DOHH2 (cell line): Measurements from ENCODE around the gene CRADD.

Experiments
- H3F3A ChIP-seq: fragments of 200-600 bp; sonication (generic), shearing (Covaris generic); 2 replicates; pipeline ENCODE4 v1.6.0; 2016; ENCODE audit warnings: antibody characterized with exemption, mild to moderate bottlenecking; ENCODE audit not compliant: control insufficient read depth, insufficient read depth
- H3K27ac ChIP-seq: fragments of 200-600 bp; sonication (generic); 2 replicates; pipeline ENCODE4 v1.5.1; 2014; ENCODE audit warnings: low read depth, mild to moderate bottlenecking, low read length, moderate library complexity
- H3K27me3 ChIP-seq: fragments of 200-600 bp; sonication (generic); 2 replicates; pipeline ENCODE4 v1.6.1; 2014; ENCODE audit warnings: mild to moderate bottlenecking, low read length, mixed read lengths; ENCODE audit not compliant: control insufficient read depth
- H3K36me3 ChIP-seq: fragments of 200-600 bp; sonication (generic); 2 replicates; pipeline ENCODE4 v1.6.1; 2014; ENCODE audit warnings: mild to moderate bottlenecking, low read length, moderate library complexity, mixed read lengths; ENCODE audit not compliant: control insufficient read depth
- H3K4me1 ChIP-seq: fragments of 200-600 bp; sonication (generic); 2 replicates; pipeline ENCODE4 v1.6.1; 2014; ENCODE audit warnings: mild to moderate bottlenecking, low read length, mixed read lengths; ENCODE audit not compliant: control insufficient read depth
- H3K4me2 ChIP-seq: fragments of 200-600 bp; sonication (generic); 2 replicates; pipeline ENCODE4 v1.6.0; 2014; ENCODE audit warnings: mild to moderate bottlenecking, low read length, moderate library complexity
- H3K4me3 ChIP-seq: fragments of 200-600 bp; sonication (generic); 2 replicates; pipeline ENCODE4 v1.5.1; 2014; ENCODE audit warnings: mild to moderate bottlenecking, low read length, mixed read lengths
- H3K79me2 ChIP-seq: fragments of 200-600 bp; sonication (generic); 2 replicates; pipeline ENCODE4 v1.6.1; 2014; ENCODE audit warnings: mild to moderate bottlenecking, low read length, mixed read lengths; ENCODE audit not compliant: control insufficient read depth
- H3K9me2 ChIP-seq: fragments of 200-600 bp; sonication (generic); replicated peaks from 2 replicates; pipeline ENCODE4 v1.6.1; 2014; ENCODE audit warnings: mild to moderate bottlenecking, low read length, mixed read lengths; ENCODE audit not compliant: control insufficient read depth
- H3K9me3 ChIP-seq: fragments of 200-600 bp; sonication (generic); 2 replicates; pipeline ENCODE4 v1.6.1; 2014; ENCODE audit warnings: antibody characterized with exemption, low read length, mixed read lengths; ENCODE audit not compliant: control insufficient read depth, insufficient read depth
- H4K20me1 ChIP-seq: fragments of 200-600 bp; sonication (generic); 2 replicates; pipeline ENCODE4 v1.6.0; 2014; ENCODE audit warnings: low read depth, mild to moderate bottlenecking, antibody characterized with exemption, low read length, moderate library complexity; ENCODE audit not compliant: control insufficient read depth, insufficient read depth
- EZH2phosphoT487 ChIP-seq: fragments of 200-600 bp; sonication (generic); IDR thresholded peaks from 2 replicates; pipeline ENCODE4 v1.6.1; 2017; ENCODE audit warnings: borderline replicate concordance, mild to moderate bottlenecking, antibody characterized with exemption, low read length, moderate library complexity, mixed read lengths
- TF ChIP-seq, protein P1 (sequence below): fragments of 200-600 bp; sonication (generic); IDR thresholded peaks from one replicate; pipeline ENCODE4 v1.5.1; 2014; ENCODE audit warnings: antibody characterized with exemption, mild to moderate bottlenecking, low read depth, low read length; ENCODE audit not compliant: poor library complexity, severe bottlenecking

The CRADD gene

DNA sequence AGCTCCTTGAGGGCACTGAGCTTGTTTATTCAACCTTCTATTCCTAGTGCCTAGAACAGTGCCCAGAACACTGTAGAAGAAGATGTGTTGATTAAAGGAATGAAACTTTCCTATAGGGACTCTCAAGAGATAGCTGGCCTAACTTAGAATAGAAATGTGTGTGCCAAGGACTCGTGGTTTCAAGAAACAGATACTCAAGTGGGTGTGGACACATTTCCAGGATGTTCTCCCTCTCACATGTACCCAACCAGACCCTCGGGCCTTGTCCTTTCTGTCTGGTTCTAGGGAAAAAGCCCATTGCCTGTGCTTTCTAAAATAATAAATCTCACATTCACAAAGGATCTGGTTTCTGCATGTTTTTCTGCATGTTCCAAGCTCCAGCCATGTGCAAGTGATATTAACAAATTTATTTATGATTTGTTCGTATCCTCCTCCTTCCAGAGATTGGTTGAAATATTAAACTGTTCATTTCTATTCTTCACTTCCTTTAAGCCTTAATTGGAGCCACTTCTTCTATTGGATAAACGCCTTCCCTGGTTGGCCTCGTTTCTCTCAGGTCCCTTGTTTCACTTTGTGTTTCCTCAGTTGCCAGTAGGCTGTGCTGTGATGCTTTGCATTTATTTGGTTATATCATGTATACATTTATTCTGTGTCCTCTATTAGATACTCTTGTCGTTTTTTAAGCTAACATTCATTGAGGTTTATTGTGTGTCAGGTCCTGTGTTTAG is 89.8 kb downstream of the CRADD start:
- no peaks in the 10 kb centered on the region for H3K9me2 ChIP-seq
- no peaks in the 10 kb centered on the region for H3K4me1 ChIP-seq
- no peaks in the 10 kb centered on the region for H3F3A ChIP-seq
- no peak overlapping the region for H3K4me2 ChIP-seq
- H3K36me3 ChIP-seq: no peaks in the 10 kb centered on the region
- H3K4me3 ChIP-seq: no peak overlapping the region
- H3K79me2 ChIP-seq: no peaks in the 10 kb centered on the region
- H3K9me3 ChIP-seq: no peaks in the 10 kb centered on the region
- H4K20me1 ChIP-seq: no peaks in the 10 kb centered on the region; the same call in 1 of the 2 replicates
- TF ChIP-seq EZH2phosphoT487: no peak
- TF ChIP-seq, protein P1, sequence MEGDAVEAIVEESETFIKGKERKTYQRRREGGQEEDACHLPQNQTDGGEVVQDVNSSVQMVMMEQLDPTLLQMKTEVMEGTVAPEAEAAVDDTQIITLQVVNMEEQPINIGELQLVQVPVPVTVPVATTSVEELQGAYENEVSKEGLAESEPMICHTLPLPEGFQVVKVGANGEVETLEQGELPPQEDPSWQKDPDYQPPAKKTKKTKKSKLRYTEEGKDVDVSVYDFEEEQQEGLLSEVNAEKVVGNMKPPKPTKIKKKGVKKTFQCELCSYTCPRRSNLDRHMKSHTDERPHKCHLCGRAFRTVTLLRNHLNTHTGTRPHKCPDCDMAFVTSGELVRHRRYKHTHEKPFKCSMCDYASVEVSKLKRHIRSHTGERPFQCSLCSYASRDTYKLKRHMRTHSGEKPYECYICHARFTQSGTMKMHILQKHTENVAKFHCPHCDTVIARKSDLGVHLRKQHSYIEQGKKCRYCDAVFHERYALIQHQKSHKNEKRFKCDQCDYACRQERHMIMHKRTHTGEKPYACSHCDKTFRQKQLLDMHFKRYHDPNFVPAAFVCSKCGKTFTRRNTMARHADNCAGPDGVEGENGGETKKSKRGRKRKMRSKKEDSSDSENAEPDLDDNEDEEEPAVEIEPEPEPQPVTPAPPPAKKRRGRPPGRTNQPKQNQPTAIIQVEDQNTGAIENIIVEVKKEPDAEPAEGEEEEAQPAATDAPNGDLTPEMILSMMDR: no peak
- H3K27me3 ChIP-seq: no peaks in the 10 kb centered on the region
- H3K27ac ChIP-seq: no peak overlapping the region

GRCh38 chr12:93767524-93767863 is 90.3 kb downstream of the CRADD start:
- TF ChIP-seq, protein P1: no peak
- no peak for TF ChIP-seq EZH2phosphoT487
- Histone ChIP-seq H3K4me2 (no peak overlapping the region), H3K36me3 (no peaks in the 10 kb centered on the region), H3F3A (no peaks in the 10 kb centered on the region), H3K9me3 (no peaks in the 10 kb centered on the region), H4K20me1 (no peaks in the 10 kb centered on the region; the same call in 1 of the 2 replicates), H3K27me3 (no peaks in the 10 kb centered on the region), H3K79me2 (no peaks in the 10 kb centered on the region), H3K4me3 (no peak overlapping the region), H3K27ac (no peak overlapping the region), H3K9me2 (no peaks in the 10 kb centered on the region), H3K4me1 (no peaks in the 10 kb centered on the region)

DNA sequence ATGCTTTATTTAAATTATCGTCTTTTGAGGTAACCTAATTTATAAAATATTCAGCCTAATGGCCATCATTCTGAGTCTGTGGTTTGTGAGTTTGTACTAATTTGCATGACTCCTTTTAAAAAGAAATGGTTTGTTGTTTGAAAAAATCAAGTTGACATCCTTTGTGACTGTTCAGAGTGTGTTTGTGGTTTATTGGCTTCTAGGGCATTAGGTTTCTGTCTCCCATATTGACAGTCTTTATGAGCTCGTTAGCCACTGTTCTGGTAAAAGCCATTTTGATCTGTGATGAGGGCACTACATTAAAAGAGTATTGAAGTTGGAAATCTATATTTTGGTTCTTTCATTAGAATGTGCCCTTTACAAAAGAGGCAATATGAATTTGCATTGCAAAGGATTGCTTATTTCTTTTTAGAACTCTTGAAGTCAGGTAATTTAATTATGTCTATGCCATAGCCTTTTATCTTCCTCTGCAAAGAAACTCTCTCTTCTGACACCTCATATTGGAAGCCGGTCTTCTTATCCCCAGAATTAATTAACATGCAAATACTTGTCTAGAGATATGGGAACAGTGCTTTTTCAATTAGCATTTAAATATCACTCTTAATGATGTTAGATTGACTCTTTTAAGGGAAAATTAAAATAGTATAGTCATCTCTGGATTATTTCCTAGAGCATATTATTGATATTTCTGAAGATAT is 95.0 kb downstream of the CRADD start:
- Histone ChIP-seq H3K4me2 (no peak overlapping the region), H3K4me1 (no peaks in the 10 kb centered on the region), H3K36me3 (no peaks in the 10 kb centered on the region), H3K9me2 (no peaks in the 10 kb centered on the region), H3K27me3 (no peaks in the 10 kb centered on the region), H3K9me3 (no peaks in the 10 kb centered on the region), H3K27ac (no peak overlapping the region), H3K79me2 (no peaks in the 10 kb centered on the region), H4K20me1 (no peaks in the 10 kb centered on the region; the same call in 1 of the 2 replicates), H3F3A (no peaks in the 10 kb centered on the region), H3K4me3 (no peak overlapping the region)
- TF ChIP-seq, protein P1: no peak
